Naive thymus-derived CD8-positive, alpha-beta T cell (primary cell): ENCODE data around the gene SRBD1. TPM values are rescaled to one million over a fixed set of nuclear protein-coding genes. Genes with fewer than 3 reads are reported as not detected.

ENCODE experiments used
- ATAC-seq, 2 donors: fragments of 150-1000 bp; cut with Tn5 transposase in 1 of 2; sonication (Bioruptor Pico), chemical (Tn5 transposase) in 1 of 2; 1 replicate in 1 of 2; 2 replicates in 1 of 2; pipeline ENCODE4 v1.10.0; 2021; ENCODE audit warnings: mild to moderate bottlenecking in 2 of 2, moderate library complexity in 2 of 2
- POLR2A ChIA-PET: fragments of 350-600 bp; sonication (Branson Sonifier 250); formaldehyde crosslinking; loops from one replicate; lab custom pipeline; 2021; ENCODE audit warnings: antibody characterized with exemption; lab: Charles Lee
- DNase-seq, 10 donors: peaks; one replicate each; pipeline versions ENCODE4 v3.0.0 to v3.0.0-alpha.2; 2020 to 2022
- H3K27ac Mint-ChIP-seq, 10 donors: one replicate each; pipeline ENCODE4 v1.8.0; 2020 to 2022; ENCODE audit warnings: mild to moderate bottlenecking in 10 of 10, mixed read lengths in 10 of 10, moderate library complexity in 4 of 10, inconsistent platforms in 1 of 10
- H3K27me3 Mint-ChIP-seq, 5 donors: one replicate each; pipeline ENCODE4 v1.8.0; 2021 to 2022; ENCODE audit warnings: mixed read lengths in 5 of 5
- H3K36me3 Mint-ChIP-seq, 3 donors: one replicate each; pipeline ENCODE4 v1.8.0; 2020 to 2022; ENCODE audit warnings: mixed read lengths in 3 of 3, mild to moderate bottlenecking in 2 of 3, inconsistent platforms in 1 of 3
- H3K4me1 Mint-ChIP-seq, 4 donors: one replicate each; pipeline ENCODE4 v1.8.0; 2021 to 2022; ENCODE audit warnings: mixed read lengths in 4 of 4
- H3K4me3 Mint-ChIP-seq, 10 donors: one replicate each; pipeline ENCODE4 v1.8.0; 2020 to 2022; ENCODE audit warnings: mild to moderate bottlenecking in 10 of 10, mixed read lengths in 10 of 10, moderate library complexity in 6 of 10, inconsistent platforms in 1 of 10
- H3K9me3 Mint-ChIP-seq, 9 donors: one replicate each; pipeline ENCODE4 v1.8.0; 2020 to 2022; ENCODE audit warnings: mixed read lengths in 9 of 9, mild to moderate bottlenecking in 3 of 9, inconsistent platforms in 1 of 9, moderate library complexity in 1 of 9
- polyA plus RNA-seq, 3 donors: library from polyadenylated mRNA; unstranded; fragments of 300-500 nt; fragmentation: Illumina TruSeq; gene quantifications; one replicate each; pipeline ENCODE4 v1.2.3, GENCODE V29; 2021
- total RNA-seq, 8 experiments: library from RNA in 2 of 8; stranded (reverse) in 2 of 8; gene quantifications; one replicate each; pipeline ENCODE4 v1.2.3 and lab custom pipeline; 2021 to 2026

Gene SRBD1
- total and polyA plus RNA-seq, 5 experiments from 2014 or later = 13.2 to 26.3 (median 14.5) TPM

- H3K4me3 Mint-ChIP-seq = peak overlapping the region; percentile 93 to 99 (median 97)
- H3K27me3 Mint-ChIP-seq = no peaks in the 10 kb centered on the region
- ATAC-seq = peak; percentile 67 to 72
- H3K36me3 Mint-ChIP-seq = peaks cover 0 to 2% (median 0%) of the 10 kb centered on the region in 3 donors
- peak overlapping the region; percentile 92 to 99 (median 97) for H3K27ac Mint-ChIP-seq
- H3K9me3 Mint-ChIP-seq = no peaks in the 10 kb centered on the region
- POLR2A ChIA-PET = interaction anchor here (0.5 to 1.5 kb wide), 4 partner anchors 13 to 1614 kb away, joined by 3 to 4 read pairs (median 3); partner anchors contain the start of gene PRKCE
- DNase-seq = peak in 5 of 10 donors; percentile 7 to 49 (median 36)
- H3K4me1 Mint-ChIP-seq = peaks cover 14 to 34% (median 28%) of the 10 kb centered on the region in 4 donors
Measured at GRCh38 chr2:45610281-45611019, 617 bp downstream of the SRBD1 start.

- no peak for DNase-seq
- no peaks in the 10 kb centered on the region for H3K27me3 Mint-ChIP-seq
- peaks cover 19 to 43% (median 35%) of the 10 kb centered on the region in 4 donors for H3K4me1 Mint-ChIP-seq
- no peak for ATAC-seq
- POLR2A ChIA-PET = no interaction called here
- H3K9me3 Mint-ChIP-seq = no peaks in the 10 kb centered on the region
- H3K27ac Mint-ChIP-seq = peak overlapping the region in 2 of 10 donors; percentile 9 to 50
- peaks cover 5 to 26% (median 10%) of the 10 kb centered on the region in 3 donors for H3K36me3 Mint-ChIP-seq
- H3K4me3 Mint-ChIP-seq = peak overlapping the region in 1 of 10 donors; percentile 7
Measured at GRCh38 chr2:45607701-45608100, 3.4 kb downstream of the SRBD1 start.

GRCh38 chr2:45606796-45607195 lies 4.3 kb downstream of the SRBD1 start:
- no peak overlapping the region for H3K4me3 Mint-ChIP-seq

GRCh38 chr2:45605116-45605515 lies 6.0 kb downstream of the SRBD1 start:
- DNase-seq (no peak), ATAC-seq (no peak)
- H3K36me3 Mint-ChIP-seq = peaks cover 14 to 47% (median 29%) of the 10 kb centered on the region in 3 donors
- no peaks in the 10 kb centered on the region for H3K27me3 Mint-ChIP-seq
- H3K27ac Mint-ChIP-seq = no peak overlapping the region
- H3K9me3 Mint-ChIP-seq = no peaks in the 10 kb centered on the region
- no peak overlapping the region for H3K4me3 Mint-ChIP-seq
- H3K4me1 Mint-ChIP-seq = peaks cover 18 to 37% (median 24%) of the 10 kb centered on the region in 4 donors
- POLR2A ChIA-PET = no interaction called here

More at GRCh38 chr2:45606796-45607195, 4.3 kb downstream of the SRBD1 start:
- ATAC-seq (no peak), DNase-seq (no peak)
- Mint-ChIP-seq H3K4me1 (peaks cover 19 to 44% (median 36%) of the 10 kb centered on the region in 4 donors), H3K27ac (no peak overlapping the region), H3K27me3 (no peaks in the 10 kb centered on the region), H3K36me3 (peaks cover 9 to 31% (median 15%) of the 10 kb centered on the region in 3 donors), H3K9me3 (no peaks in the 10 kb centered on the region)
- POLR2A ChIA-PET = no interaction called here

GRCh38 chr2:45602624-45603023 lies 8.4 kb downstream of the SRBD1 start:
- POLR2A ChIA-PET = no interaction called here
- no peaks in the 10 kb centered on the region for H3K27me3 Mint-ChIP-seq
- DNase-seq = no peak
- H3K27ac Mint-ChIP-seq = no peak overlapping the region
- peaks cover 27 to 70% (median 45%) of the 10 kb centered on the region in 3 donors for H3K36me3 Mint-ChIP-seq
- no peaks in the 10 kb centered on the region for H3K9me3 Mint-ChIP-seq
- ATAC-seq = no peak
- H3K4me1 Mint-ChIP-seq = peaks cover 11 to 34% (median 13%) of the 10 kb centered on the region in 4 donors
- no peak overlapping the region for H3K4me3 Mint-ChIP-seq

GRCh38 chr2:45598545-45598944 lies 12.5 kb downstream of the SRBD1 start:
- H3K27me3 Mint-ChIP-seq = no peaks in the 10 kb centered on the region
- ATAC-seq (no peak), DNase-seq (no peak)
- H3K4me1 Mint-ChIP-seq = peaks cover 7 to 39% (median 11%) of the 10 kb centered on the region in 4 donors
- H3K9me3 Mint-ChIP-seq = no peaks in the 10 kb centered on the region
- peaks cover 22 to 92% (median 48%) of the 10 kb centered on the region in 3 donors for H3K36me3 Mint-ChIP-seq
- POLR2A ChIA-PET = no interaction called here
- no peak overlapping the region for H3K27ac Mint-ChIP-seq
- H3K4me3 Mint-ChIP-seq = no peak overlapping the region

GRCh38 chr2:45596761-45597160 lies 14.3 kb downstream of the SRBD1 start:
- Mint-ChIP-seq H3K4me3 (no peak overlapping the region), H3K36me3 (peaks cover 17 to 89% (median 44%) of the 10 kb centered on the region in 3 donors), H3K27ac (peak overlapping the region in 1 of 10 donors; percentile 67), H3K9me3 (peaks cover 0 to 3% (median 0%) of the 10 kb centered on the region in 9 donors), H3K27me3 (no peaks in the 10 kb centered on the region), H3K4me1 (peaks cover 2 to 32% (median 12%) of the 10 kb centered on the region in 4 donors)
- no peak for ATAC-seq
- DNase-seq = no peak
- POLR2A ChIA-PET = interaction anchor here (0.7 kb wide), 1 partner anchor 14 kb away, joined by 3 read pairs; no protein-coding TSS in a partner anchor

GRCh38 chr2:45595721-45596435 lies 15.2 kb downstream of the SRBD1 start:
- Mint-ChIP-seq H3K9me3 (peaks cover 0 to 3% (median 0%) of the 10 kb centered on the region in 9 donors), H3K4me3 (no peak overlapping the region), H3K27me3 (no peaks in the 10 kb centered on the region), H3K36me3 (peaks cover 17 to 88% (median 46%) of the 10 kb centered on the region in 3 donors), H3K4me1 (peaks cover 6 to 32% (median 14%) of the 10 kb centered on the region in 4 donors), H3K27ac (peak overlapping the region in 1 of 10 donors; percentile 61)
- POLR2A ChIA-PET = no interaction called here
- DNase-seq (no peak), ATAC-seq (no peak)

GRCh38 chr2:45591073-45591472 lies 20.0 kb downstream of the SRBD1 start:
- Mint-ChIP-seq H3K27me3 (no peaks in the 10 kb centered on the region), H3K4me3 (no peak overlapping the region), H3K9me3 (peaks cover 0 to 3% (median 0%) of the 10 kb centered on the region in 9 donors), H3K27ac (peak overlapping the region in 2 of 10 donors; percentile 19 to 68), H3K4me1 (peaks cover 16 to 36% (median 30%) of the 10 kb centered on the region in 4 donors), H3K36me3 (peaks cover 5 to 41% (median 27%) of the 10 kb centered on the region in 3 donors)
- POLR2A ChIA-PET = no interaction called here
- DNase-seq (no peak), ATAC-seq (no peak)

- H3K4me1 Mint-ChIP-seq = peaks cover 15 to 36% (median 30%) of the 10 kb centered on the region in 4 donors
- peaks cover 5 to 22% (median 17%) of the 10 kb centered on the region in 3 donors for H3K36me3 Mint-ChIP-seq
- H3K9me3 Mint-ChIP-seq = peaks cover 0 to 3% (median 0%) of the 10 kb centered on the region in 9 donors
- peak overlapping the region in 6 of 10 donors; percentile 3 to 60 (median 31) for H3K27ac Mint-ChIP-seq
- no peaks in the 10 kb centered on the region for H3K27me3 Mint-ChIP-seq
- no peak overlapping the region for H3K4me3 Mint-ChIP-seq
- POLR2A ChIA-PET = no interaction called here
- ATAC-seq = no peak
- no peak for DNase-seq
Measured at GRCh38 chr2:45588158-45588829, 22.8 kb downstream of the SRBD1 start.

- no peak for DNase-seq
- H3K27me3 Mint-ChIP-seq = no peaks in the 10 kb centered on the region
- no peak for ATAC-seq
- peaks cover 5 to 17% (median 14%) of the 10 kb centered on the region in 3 donors for H3K36me3 Mint-ChIP-seq
- POLR2A ChIA-PET = no interaction called here
- H3K27ac Mint-ChIP-seq = no peak overlapping the region
- peaks cover 15 to 35% (median 27%) of the 10 kb centered on the region in 4 donors for H3K4me1 Mint-ChIP-seq
- no peak overlapping the region for H3K4me3 Mint-ChIP-seq
- H3K9me3 Mint-ChIP-seq = no peaks in the 10 kb centered on the region
Measured at GRCh38 chr2:45586600-45586999, 24.5 kb downstream of the SRBD1 start.

GRCh38 chr2:45585267-45585861 lies 25.7 kb downstream of the SRBD1 start:
- H3K27ac Mint-ChIP-seq = no peak overlapping the region
- H3K36me3 Mint-ChIP-seq = peaks cover 5 to 14% (median 12%) of the 10 kb centered on the region in 3 donors
- H3K4me1 Mint-ChIP-seq = peaks cover 14 to 29% (median 23%) of the 10 kb centered on the region in 4 donors
- ATAC-seq (peak; percentile 46 to 58), DNase-seq (peak in 2 of 10 donors; percentile 15 to 25)
- no peak overlapping the region for H3K4me3 Mint-ChIP-seq
- POLR2A ChIA-PET = interaction anchor here (0.5 kb wide), 1 partner anchor 145 kb away, joined by 4 read pairs; no protein-coding TSS in a partner anchor
- no peaks in the 10 kb centered on the region for H3K9me3 Mint-ChIP-seq
- no peaks in the 10 kb centered on the region for H3K27me3 Mint-ChIP-seq
